Subcutaneous preadipocyte (primary cell): ENCODE results near the gene FOXD2. TPM values are rescaled to one million over a fixed set of nuclear protein-coding genes. Genes with fewer than 3 reads are reported as not detected.

Experiments
- total RNA-seq: library from RNA; depleted of rRNA; stranded (reverse); fragments of >200 nt; gene quantifications from 2 replicates; pipeline ENCODE4 v1.2.3, GENCODE V29; 2012

Gene FOXD2
- under 0.01 and 0.20 TPM in 2 replicates for total RNA-seq

DNA sequence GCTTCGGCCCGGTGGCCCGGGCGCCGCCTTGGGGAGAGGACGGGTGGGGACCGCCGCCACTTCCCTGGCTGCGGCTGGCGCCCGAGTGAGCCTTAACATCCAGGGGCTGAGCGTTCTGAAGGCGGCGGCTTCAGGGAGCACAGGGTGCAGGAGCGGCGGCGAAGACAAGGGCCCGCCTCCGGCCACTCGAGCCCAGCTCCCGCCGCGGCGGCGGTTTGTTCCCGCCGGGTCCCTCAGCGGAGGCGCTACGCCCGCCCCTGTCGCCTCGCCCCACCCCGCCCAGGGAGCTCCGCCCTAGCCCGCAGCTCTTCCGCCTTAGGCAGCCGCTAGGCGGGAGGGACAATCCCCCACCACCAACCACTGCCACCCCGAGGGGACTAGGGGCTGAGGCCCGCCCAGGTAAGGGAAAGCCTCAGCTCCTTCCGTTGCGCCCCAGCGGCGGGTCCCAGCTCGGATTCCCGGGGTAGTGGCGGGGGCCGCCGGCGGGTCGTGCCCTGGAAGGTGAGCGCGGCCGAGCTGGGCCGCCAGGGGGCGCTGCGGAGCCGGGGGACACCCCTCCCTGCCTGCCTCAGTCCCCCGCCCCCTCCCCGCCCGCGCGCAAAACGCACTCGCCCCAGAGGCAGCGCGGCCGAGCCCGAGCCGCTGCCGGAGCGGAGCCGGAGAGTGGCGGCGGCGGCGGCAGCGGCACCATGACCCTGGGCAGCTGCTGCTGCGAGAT is at the start of gene FOXD2:
Gene FOXD2, plus strand, starts transcription at position 598 of the 718 bp plus-strand sequence. Its CDS starts 92 bp downstream, at position 690.

DNA sequence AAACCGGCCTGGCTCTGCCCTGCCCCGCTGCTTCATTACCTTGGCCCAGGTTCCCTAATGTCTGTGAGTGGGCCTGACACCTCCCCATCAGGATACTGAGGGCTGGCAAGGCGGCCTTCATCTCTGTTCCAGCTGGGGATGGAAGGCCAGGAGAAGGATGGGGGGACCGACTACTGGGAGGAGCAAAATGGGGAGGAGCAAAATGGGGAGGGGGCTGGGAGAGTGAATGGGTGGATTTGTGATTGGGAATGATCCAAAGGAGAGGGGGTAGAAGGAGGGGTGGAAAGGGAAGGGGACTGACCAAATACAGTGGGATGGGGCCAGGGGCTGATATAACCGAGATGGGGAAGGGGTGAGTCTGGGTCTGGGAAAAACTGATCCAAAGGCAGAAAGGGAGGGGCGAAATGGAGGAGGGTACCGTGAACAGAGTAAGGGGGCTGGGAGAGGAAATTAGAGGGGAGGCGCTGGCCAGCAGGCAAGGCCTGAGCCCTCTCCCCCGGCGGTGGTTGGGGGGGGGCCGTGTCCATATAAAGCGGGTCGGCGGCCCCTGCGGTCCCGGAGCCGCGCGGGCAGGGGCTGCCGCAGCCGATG is 22.0 kb upstream of the FOXD2 start, which contains the start of gene FOXE3:
Gene FOXE3, plus strand, starts transcription at position 558 of the 591 bp plus-strand sequence. Its CDS starts 31 bp downstream, at position 589.

Other genes with a start within 250 kb of the FOXD2 start
- not detected in 2 replicates for gene PDZK1IP1, start 248.0 kb upstream of the FOXD2 start, total RNA-seq
- gene TAL1, start 205.8 kb upstream of the FOXD2 start, total RNA-seq = not detected in 2 replicates
- 9.6 and 23.1 TPM in 2 replicates for gene STIL, start 123.9 kb upstream of the FOXD2 start, total RNA-seq
- 66.5 and 75.1 TPM in 2 replicates for gene CMPK1, start 104.3 kb upstream of the FOXD2 start, total RNA-seq
- gene FOXE3, start 21.8 kb upstream of the FOXD2 start, total RNA-seq = not detected in 2 replicates